Thoracic aorta (tissue), 2 donors: Measurements from ENCODE around the gene KANSL3. TPM values are rescaled to one million over a fixed set of nuclear protein-coding genes. Genes with fewer than 3 reads are reported as not detected.

Experiments
- ATAC-seq: fragments of 150-250 bp; one replicate; pipeline ENCODE4 v1.8.0; 2017; ENCODE audit warnings: low read depth; ENCODE audit not compliant: insufficient number of reproducible peaks, low FRiP score
- DNase-seq: peaks from one replicate; pipeline ENCODE4 v3.0.0-alpha.2; 2020; ENCODE audit warnings: low spot score
- H3K27ac ChIP-seq, 2 donors: fragments of 200-600 bp; sonication (generic); 1 replicate in 1 of 2; 2 replicates in 1 of 2; pipeline ENCODE4 v1.5.1; 2016; ENCODE audit warnings: mild to moderate bottlenecking in 2 of 2, moderate library complexity in 2 of 2
- H3K27me3 ChIP-seq: fragments of 200-600 bp; sonication (generic); replicated peaks from 2 replicates; pipeline ENCODE4 v1.6.0; 2016; ENCODE audit warnings: mild to moderate bottlenecking; ENCODE audit not compliant: insufficient read depth
- H3K36me3 ChIP-seq: fragments of 200-600 bp; sonication (generic); one replicate; pipeline ENCODE4 v1.5.1; 2016
- H3K4me1 ChIP-seq, 2 donors: fragments of 200-600 bp; sonication (generic); 1 replicate in 1 of 2; 2 replicates in 1 of 2; pipeline versions ENCODE4 v1.5.1 to v1.6.0; 2016; ENCODE audit warnings: low read depth in 2 of 2, mild to moderate bottlenecking in 1 of 2; ENCODE audit not compliant: control insufficient read depth in 1 of 2
- H3K4me3 ChIP-seq: fragments of 200-600 bp; sonication (generic); 2 replicates; pipeline ENCODE4 v1.5.1; 2016; ENCODE audit warnings: mild to moderate bottlenecking
- H3K9me3 ChIP-seq: fragments of 200-600 bp; sonication (generic); 2 replicates; pipeline ENCODE4 v1.5.1; 2016
- total RNA-seq, 2 donors: library from RNA; depleted of rRNA; stranded (reverse); fragments of >200 nt; gene quantifications; one replicate each; pipeline versions ENCODE4 v1.1.0 to v1.2.3, GENCODE V29; 2016
- TF ChIP-seq, protein P1 (sequence below): fragments of 200-600 bp; sonication (generic); IDR thresholded peaks from one replicate; pipeline ENCODE4 v1.5.1; 2019; ENCODE audit warnings: antibody characterized with exemption

The KANSL3 gene
- total RNA-seq, 2 donors from 2014 or later = 60.2 to 73.4 TPM

DNA sequence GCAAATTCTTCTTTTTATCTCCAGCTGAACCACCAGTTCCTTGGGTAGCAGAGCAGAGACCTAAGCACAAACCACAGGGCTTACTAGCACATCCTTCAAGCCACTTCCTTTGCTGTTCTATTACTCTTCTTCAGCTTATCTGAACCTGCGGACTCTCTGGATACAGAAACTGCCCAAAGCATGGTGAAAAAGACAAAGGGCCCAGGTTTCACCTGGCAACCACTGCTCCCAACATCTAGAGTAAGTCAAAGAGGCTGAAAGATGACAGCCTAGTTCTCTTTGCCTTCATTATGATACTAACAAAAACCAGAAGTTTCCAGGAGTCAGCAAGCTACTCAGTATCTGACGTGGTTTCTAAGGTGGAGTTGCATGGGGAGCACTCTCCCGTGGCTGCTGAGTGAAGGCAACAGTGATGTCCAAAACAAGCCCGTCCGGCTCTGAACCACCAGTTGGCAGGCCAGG, 43.4 kb downstream of the KANSL3 start:
- H3K27ac ChIP-seq = no peak overlapping the region
- H3K27me3 ChIP-seq = no peaks in the 10 kb centered on the region
- peaks cover 0 to 8% of the 10 kb centered on the region in 2 donors for H3K4me1 ChIP-seq
- no peaks in the 10 kb centered on the region for H3K9me3 ChIP-seq
- ATAC-seq = no peak
- peaks cover 44% of the 10 kb centered on the region for H3K36me3 ChIP-seq
- no peak for DNase-seq
- no peak overlapping the region for H3K4me3 ChIP-seq
- TF ChIP-seq, protein P1, sequence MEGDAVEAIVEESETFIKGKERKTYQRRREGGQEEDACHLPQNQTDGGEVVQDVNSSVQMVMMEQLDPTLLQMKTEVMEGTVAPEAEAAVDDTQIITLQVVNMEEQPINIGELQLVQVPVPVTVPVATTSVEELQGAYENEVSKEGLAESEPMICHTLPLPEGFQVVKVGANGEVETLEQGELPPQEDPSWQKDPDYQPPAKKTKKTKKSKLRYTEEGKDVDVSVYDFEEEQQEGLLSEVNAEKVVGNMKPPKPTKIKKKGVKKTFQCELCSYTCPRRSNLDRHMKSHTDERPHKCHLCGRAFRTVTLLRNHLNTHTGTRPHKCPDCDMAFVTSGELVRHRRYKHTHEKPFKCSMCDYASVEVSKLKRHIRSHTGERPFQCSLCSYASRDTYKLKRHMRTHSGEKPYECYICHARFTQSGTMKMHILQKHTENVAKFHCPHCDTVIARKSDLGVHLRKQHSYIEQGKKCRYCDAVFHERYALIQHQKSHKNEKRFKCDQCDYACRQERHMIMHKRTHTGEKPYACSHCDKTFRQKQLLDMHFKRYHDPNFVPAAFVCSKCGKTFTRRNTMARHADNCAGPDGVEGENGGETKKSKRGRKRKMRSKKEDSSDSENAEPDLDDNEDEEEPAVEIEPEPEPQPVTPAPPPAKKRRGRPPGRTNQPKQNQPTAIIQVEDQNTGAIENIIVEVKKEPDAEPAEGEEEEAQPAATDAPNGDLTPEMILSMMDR = no peak

DNA sequence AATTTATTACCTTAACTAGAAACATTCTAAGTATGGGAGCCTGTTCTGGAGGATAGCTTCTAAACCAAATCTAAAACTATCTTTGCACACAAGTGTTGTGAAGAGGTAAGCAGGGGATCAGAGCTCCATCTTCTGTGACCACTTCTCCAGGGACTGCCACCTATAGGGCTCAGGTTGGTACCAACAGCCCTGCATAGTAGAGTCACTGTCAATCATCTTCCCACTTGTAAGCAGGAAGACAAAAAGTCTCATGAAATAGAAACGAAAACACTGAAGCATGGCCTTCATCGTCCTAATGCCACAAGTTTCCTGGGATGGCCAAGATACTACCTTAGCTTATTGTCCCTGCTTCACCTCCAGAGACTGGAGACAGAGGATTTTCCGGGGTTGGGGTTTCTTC, 43.8 kb downstream of the KANSL3 start:
- H3K36me3 ChIP-seq = peaks cover 44% of the 10 kb centered on the region
- H3K9me3 ChIP-seq = no peaks in the 10 kb centered on the region
- no peaks in the 10 kb centered on the region for H3K27me3 ChIP-seq
- H3K27ac ChIP-seq = no peak overlapping the region
- DNase-seq = no peak
- H3K4me3 ChIP-seq = no peak overlapping the region
- TF ChIP-seq, protein P1 = no peak
- no peak for ATAC-seq
- H3K4me1 ChIP-seq = peaks cover 0 to 5% of the 10 kb centered on the region in 2 donors

DNA sequence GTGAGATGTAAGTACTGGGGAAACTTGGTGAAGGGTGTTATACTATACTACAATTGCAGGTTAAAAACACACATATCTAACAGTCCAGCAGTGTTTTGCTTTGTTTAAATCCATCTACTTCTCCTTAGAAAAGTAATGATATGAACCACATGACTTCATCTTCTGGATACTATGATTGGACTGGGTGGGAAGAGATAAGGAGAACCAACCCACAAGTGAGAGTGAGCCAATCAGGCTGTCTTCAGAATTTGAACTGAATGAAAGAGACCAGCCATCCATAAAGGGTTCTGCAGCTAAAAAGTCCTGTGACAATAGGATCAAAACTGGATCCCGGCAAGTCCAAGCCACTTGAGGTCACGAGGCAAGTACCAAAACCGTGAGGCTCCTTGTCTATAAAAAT, 46.6 kb downstream of the KANSL3 start:
- DNase-seq (no peak), ATAC-seq (no peak)
- Histone ChIP-seq H3K27ac (no peak overlapping the region), H3K4me1 (no peaks in the 10 kb centered on the region), H3K9me3 (no peaks in the 10 kb centered on the region), H3K4me3 (no peak overlapping the region), H3K36me3 (peaks cover 37% of the 10 kb centered on the region), H3K27me3 (no peaks in the 10 kb centered on the region)
- TF ChIP-seq, protein P1 = no peak

DNA sequence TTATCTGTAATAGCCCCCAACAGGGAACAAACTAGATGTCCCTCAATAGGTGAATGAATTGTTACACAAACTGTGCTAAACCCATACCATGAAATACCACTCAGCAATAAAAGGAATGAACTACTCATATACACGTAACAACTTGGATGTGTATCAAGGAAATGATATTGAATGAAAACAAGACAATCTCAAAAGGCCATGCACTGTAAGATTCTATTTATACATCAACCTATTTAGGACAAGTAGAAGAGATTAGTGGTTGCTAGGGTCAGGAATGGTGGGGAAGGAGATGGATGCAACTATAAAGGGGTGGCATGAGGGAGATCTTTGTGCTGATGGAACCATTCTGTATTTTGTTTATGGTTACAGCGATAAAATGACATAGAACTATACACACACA, 47.1 kb downstream of the KANSL3 start:
- no peaks in the 10 kb centered on the region for H3K4me1 ChIP-seq
- H3K4me3 ChIP-seq = no peak overlapping the region
- no peaks in the 10 kb centered on the region for H3K27me3 ChIP-seq
- H3K36me3 ChIP-seq = peaks cover 33% of the 10 kb centered on the region
- H3K27ac ChIP-seq = no peak overlapping the region
- ATAC-seq (no peak), DNase-seq (no peak)
- no peaks in the 10 kb centered on the region for H3K9me3 ChIP-seq
- TF ChIP-seq, protein P1 = no peak

DNA sequence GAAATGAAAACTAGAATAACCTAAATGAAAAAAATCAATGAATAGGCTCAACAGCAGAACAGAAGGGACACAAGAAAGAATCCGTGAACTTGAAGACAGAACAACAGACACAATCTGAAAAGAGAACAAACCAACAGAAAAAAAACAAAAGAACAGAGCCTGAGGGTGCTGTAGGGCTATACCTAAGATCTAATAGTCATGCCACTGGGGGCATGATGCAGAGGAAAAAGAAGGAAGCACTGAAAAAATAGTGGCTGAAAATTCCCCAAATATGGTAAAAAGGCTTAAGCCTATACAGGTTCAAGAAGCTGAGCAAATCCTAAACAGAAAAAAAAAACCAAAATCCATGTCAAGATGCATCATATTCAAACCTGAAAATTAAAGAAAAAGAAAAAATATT, 50.3 kb downstream of the KANSL3 start:
- TF ChIP-seq, protein P1 = no peak
- Histone ChIP-seq H3K36me3 (peaks cover 9% of the 10 kb centered on the region), H3K4me1 (no peaks in the 10 kb centered on the region), H3K27ac (no peak overlapping the region), H3K9me3 (no peaks in the 10 kb centered on the region), H3K27me3 (no peaks in the 10 kb centered on the region), H3K4me3 (no peak overlapping the region)
- DNase-seq (no peak), ATAC-seq (no peak)
